ENCODE measurements around the gene ATG9A.

GRCh38 chr2:219248845-219249202 is 19.4 kb upstream of the ATG9A start:
- no peak for TF ChIP-seq CTCF (IDR thresholded peaks at IDR 0.05)
- TF ChIP-seq POLR2AphosphoS5 (IDR thresholded peaks at IDR 0.05), result no peak
